ENCODE results near the gene KSR1.

DNA sequence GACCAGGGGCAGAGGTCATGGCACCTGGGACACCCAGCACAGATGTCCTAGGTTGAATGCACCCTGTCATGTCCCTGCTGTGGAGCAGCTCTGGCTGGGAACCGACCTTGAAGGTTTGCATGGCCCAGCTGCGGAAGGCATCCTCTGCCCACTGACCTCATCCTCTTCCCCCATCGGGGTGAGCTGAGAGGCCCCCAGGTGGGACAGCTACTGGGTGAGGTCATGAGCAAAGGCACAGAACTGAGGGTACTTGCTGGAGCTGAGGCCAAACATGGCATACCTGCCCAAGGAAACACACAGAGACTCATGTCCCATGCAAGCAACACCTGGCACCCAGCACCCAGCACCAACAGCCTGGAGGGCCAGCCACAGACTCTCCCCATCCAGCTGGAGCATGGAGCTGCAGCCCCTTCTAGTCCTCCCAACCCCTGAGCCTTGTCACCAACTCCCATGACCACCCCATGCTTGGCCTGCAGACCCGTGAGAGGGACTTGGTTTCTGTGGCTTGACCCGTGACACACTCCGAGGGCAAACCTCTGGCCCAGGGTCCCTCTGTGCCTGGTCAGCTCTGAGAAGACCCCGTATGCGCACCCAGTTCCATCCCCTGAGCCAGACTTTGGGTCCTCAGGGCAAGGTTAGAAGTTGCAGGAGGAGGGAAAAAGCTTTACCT, 207.8 kb downstream of the KSR1 start:
- no peak for TF ChIP-seq FOS (IDR thresholded peaks at IDR 0.05; ENCODE audit: low read depth, low read length)
- TF ChIP-seq, protein P1, sequence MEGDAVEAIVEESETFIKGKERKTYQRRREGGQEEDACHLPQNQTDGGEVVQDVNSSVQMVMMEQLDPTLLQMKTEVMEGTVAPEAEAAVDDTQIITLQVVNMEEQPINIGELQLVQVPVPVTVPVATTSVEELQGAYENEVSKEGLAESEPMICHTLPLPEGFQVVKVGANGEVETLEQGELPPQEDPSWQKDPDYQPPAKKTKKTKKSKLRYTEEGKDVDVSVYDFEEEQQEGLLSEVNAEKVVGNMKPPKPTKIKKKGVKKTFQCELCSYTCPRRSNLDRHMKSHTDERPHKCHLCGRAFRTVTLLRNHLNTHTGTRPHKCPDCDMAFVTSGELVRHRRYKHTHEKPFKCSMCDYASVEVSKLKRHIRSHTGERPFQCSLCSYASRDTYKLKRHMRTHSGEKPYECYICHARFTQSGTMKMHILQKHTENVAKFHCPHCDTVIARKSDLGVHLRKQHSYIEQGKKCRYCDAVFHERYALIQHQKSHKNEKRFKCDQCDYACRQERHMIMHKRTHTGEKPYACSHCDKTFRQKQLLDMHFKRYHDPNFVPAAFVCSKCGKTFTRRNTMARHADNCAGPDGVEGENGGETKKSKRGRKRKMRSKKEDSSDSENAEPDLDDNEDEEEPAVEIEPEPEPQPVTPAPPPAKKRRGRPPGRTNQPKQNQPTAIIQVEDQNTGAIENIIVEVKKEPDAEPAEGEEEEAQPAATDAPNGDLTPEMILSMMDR (conservative IDR thresholded peaks at IDR 0.05; ENCODE audit: low read depth, low read length): no peak
- TF ChIP-seq, protein P2, sequence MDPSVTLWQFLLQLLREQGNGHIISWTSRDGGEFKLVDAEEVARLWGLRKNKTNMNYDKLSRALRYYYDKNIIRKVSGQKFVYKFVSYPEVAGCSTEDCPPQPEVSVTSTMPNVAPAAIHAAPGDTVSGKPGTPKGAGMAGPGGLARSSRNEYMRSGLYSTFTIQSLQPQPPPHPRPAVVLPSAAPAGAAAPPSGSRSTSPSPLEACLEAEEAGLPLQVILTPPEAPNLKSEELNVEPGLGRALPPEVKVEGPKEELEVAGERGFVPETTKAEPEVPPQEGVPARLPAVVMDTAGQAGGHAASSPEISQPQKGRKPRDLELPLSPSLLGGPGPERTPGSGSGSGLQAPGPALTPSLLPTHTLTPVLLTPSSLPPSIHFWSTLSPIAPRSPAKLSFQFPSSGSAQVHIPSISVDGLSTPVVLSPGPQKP (IDR thresholded peaks at IDR 0.05; ENCODE audit: borderline replicate concordance, low read depth, low read length): no peak
- TF ChIP-seq BHLHE40 (IDR thresholded peaks at IDR 0.05; ENCODE audit: low read depth, low read length): no peak
- TF ChIP-seq POLR2A (IDR thresholded peaks at IDR 0.05; ENCODE audit: low read depth, low read length): no peak
- TF ChIP-seq CHD1 (IDR thresholded peaks at IDR 0.05; ENCODE audit: low read depth, low read length): no peak
- no peak for TF ChIP-seq MXI1 (IDR thresholded peaks at IDR 0.05; ENCODE audit: borderline replicate concordance, low read depth, low read length)
- no peak for TF ChIP-seq RFX5 (IDR thresholded peaks at IDR 0.05; ENCODE audit: low read depth, low read length)
- no peak for TF ChIP-seq SMC3 (IDR thresholded peaks at IDR 0.05; ENCODE audit: low read depth, low read length)
- no peak for TF ChIP-seq CEBPB (IDR thresholded peaks at IDR 0.05; ENCODE audit: low read depth, low read length)
- no peak for TF ChIP-seq MAFK (IDR thresholded peaks at IDR 0.05; ENCODE audit: low read depth, low read length)
- TF ChIP-seq, protein P3, sequence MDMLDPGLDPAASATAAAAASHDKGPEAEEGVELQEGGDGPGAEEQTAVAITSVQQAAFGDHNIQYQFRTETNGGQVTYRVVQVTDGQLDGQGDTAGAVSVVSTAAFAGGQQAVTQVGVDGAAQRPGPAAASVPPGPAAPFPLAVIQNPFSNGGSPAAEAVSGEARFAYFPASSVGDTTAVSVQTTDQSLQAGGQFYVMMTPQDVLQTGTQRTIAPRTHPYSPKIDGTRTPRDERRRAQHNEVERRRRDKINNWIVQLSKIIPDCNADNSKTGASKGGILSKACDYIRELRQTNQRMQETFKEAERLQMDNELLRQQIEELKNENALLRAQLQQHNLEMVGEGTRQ (IDR thresholded peaks at IDR 0.05; ENCODE audit: low read depth, low read length): no peak
